IMR-90 (cell line): ENCODE results near the gene CMBL. TPM values are rescaled to one million over a fixed set of nuclear protein-coding genes. Genes with fewer than 3 reads are reported as not detected.

Experiments used
- ATAC-seq: fragments of 200-7000 bp; cut with Tn5 transposase; 2 replicates; pipeline ENCODE4 v1.9.1; 2020; ENCODE audit warnings: low read depth, mild to moderate bottlenecking, moderate library complexity
- BruUV-seq: library from RNA; stranded (reverse); fragments of 400-500 nt; replicated peaks from 2 replicates; lab custom pipeline; 2021; lab: Mats Ljungman, UMichigan
- CTCF ChIA-PET: fragments of 300-600 bp; formaldehyde crosslinking; extraction: SDS; loops from one replicate; lab custom pipeline; 2021; ENCODE audit warnings: antibody characterized with exemption; lab: Yijun Ruan, JAX
- POLR2A ChIA-PET: fragments of 300-600 bp; sonication (Branson Sonifier 250); formaldehyde crosslinking; loops from one replicate; lab custom pipeline; 2022; ENCODE audit warnings: antibody characterized with exemption; ENCODE audit not compliant: unreplicated experiment; lab: Charles Lee
- DNase-seq: peaks from one replicate; pipeline ENCODE4 v3.0.0; 2013
- H2AFZ ChIP-seq: replicated peaks from 2 replicates; pipeline ENCODE3; 2013; ENCODE audit warnings: low read length, mild to moderate bottlenecking; ENCODE audit not compliant: poor library complexity
- H2AK5ac ChIP-seq: 2 replicates; pipeline ENCODE4 v1.6.1; 2013; ENCODE audit warnings: low read depth, low read length, inconsistent platforms
- H2AK9ac ChIP-seq: replicated peaks from 2 replicates; pipeline ENCODE3; 2013; ENCODE audit warnings: mild to moderate bottlenecking, low read depth, low read length, moderate library complexity; ENCODE audit not compliant: poor library complexity
- H2BK120ac ChIP-seq: 2 replicates; pipeline ENCODE4 v1.6.1; 2013; ENCODE audit warnings: low read depth, low read length, inconsistent platforms
- H2BK15ac ChIP-seq: 3 replicates; pipeline ENCODE4 v1.6.1; 2013; ENCODE audit warnings: low read depth, low read length, inconsistent platforms
- H2BK20ac ChIP-seq: 2 replicates; pipeline ENCODE4 v1.6.1; 2013; ENCODE audit warnings: low read depth, mild to moderate bottlenecking, inconsistent platforms, low read length, moderate library complexity
- H2BK5ac ChIP-seq: 2 replicates; pipeline ENCODE4 v1.6.1; 2013; ENCODE audit warnings: mild to moderate bottlenecking, low read depth, low read length, inconsistent platforms; ENCODE audit not compliant: poor library complexity, severe bottlenecking
- H3K14ac ChIP-seq: replicated peaks from 2 replicates; pipeline ENCODE4 v1.6.1; 2013; ENCODE audit warnings: low read depth, low read length, inconsistent platforms
- H3K18ac ChIP-seq: 2 replicates; pipeline ENCODE4 v1.6.1; 2013; ENCODE audit warnings: low read depth, low read length, control low read depth
- H3K23ac ChIP-seq: 2 replicates; pipeline ENCODE4 v1.6.1; 2013; ENCODE audit warnings: low read depth, low read length, inconsistent platforms
- H3K27ac ChIP-seq: 2 replicates; pipeline ENCODE4 v1.5.1; 2013; ENCODE audit warnings: mild to moderate bottlenecking, control low read depth, low read length; ENCODE audit not compliant: insufficient read depth
- H3K27me3 ChIP-seq: 2 replicates; pipeline ENCODE4 v1.6.1; 2013; ENCODE audit warnings: low read length; ENCODE audit not compliant: control insufficient read depth, insufficient read depth
- H3K36me3 ChIP-seq: 2 replicates; pipeline ENCODE4 v1.6.1; 2013; ENCODE audit warnings: low read length, mixed read lengths; ENCODE audit not compliant: control insufficient read depth, insufficient read depth
- H3K4ac ChIP-seq: 2 replicates; pipeline ENCODE4 v1.6.1; 2013; ENCODE audit warnings: low read depth, low read length, inconsistent platforms
- H3K4me1 ChIP-seq: 2 replicates; pipeline ENCODE4 v1.6.1; 2013; ENCODE audit warnings: low read length, mixed read lengths; ENCODE audit not compliant: control insufficient read depth, insufficient read depth
- H3K4me2 ChIP-seq: 2 replicates; pipeline ENCODE4 v1.6.1; 2013; ENCODE audit warnings: low read depth, mild to moderate bottlenecking, control low read depth, low read length, moderate library complexity
- H3K4me3 ChIP-seq: 2 replicates; pipeline ENCODE4 v1.5.1; 2013; ENCODE audit warnings: low read depth, mild to moderate bottlenecking, control low read depth, low read length, moderate library complexity; ENCODE audit not compliant: insufficient read depth
- H3K56ac ChIP-seq: 2 replicates; pipeline ENCODE4 v1.6.1; 2013; ENCODE audit warnings: low read length, inconsistent platforms; ENCODE audit not compliant: insufficient read depth; ENCODE audit errors: extremely low read depth
- H3K79me1 ChIP-seq, 2 experiments: 2 replicates each; pipeline ENCODE4 v1.6.1; 2013; ENCODE audit warnings: low read length in 2 of 2, inconsistent platforms in 1 of 2, low read depth in 1 of 2
- H3K9ac ChIP-seq: 2 replicates; pipeline ENCODE4 v1.6.1; 2013; ENCODE audit warnings: low read depth, low read length, control low read depth
- H3K9me1 ChIP-seq: 2 replicates; pipeline ENCODE4 v1.6.1; 2013; ENCODE audit warnings: low read length, inconsistent platforms; ENCODE audit not compliant: insufficient read depth
- H3K9me3 ChIP-seq: 2 replicates; pipeline ENCODE4 v1.6.1; 2013; ENCODE audit warnings: low read length; ENCODE audit not compliant: control insufficient read depth, insufficient read depth
- H4K20me1 ChIP-seq: 2 replicates; pipeline ENCODE4 v1.6.1; 2013; ENCODE audit warnings: low read length, inconsistent platforms; ENCODE audit not compliant: insufficient read depth
- H4K5ac ChIP-seq: 2 replicates; pipeline ENCODE4 v1.6.1; 2013; ENCODE audit warnings: mild to moderate bottlenecking, low read depth, low read length, control low read depth
- H4K8ac ChIP-seq, 2 experiments: 2 replicates each; pipeline ENCODE4 v1.6.1; 2013; ENCODE audit warnings: low read depth in 2 of 2, low read length in 2 of 2, control low read depth in 1 of 2, inconsistent platforms in 1 of 2
- H4K91ac ChIP-seq: 2 replicates; pipeline ENCODE4 v1.6.1; 2013; ENCODE audit warnings: low read depth, low read length, inconsistent platforms; ENCODE audit not compliant: insufficient read depth
- BHLHE40 ChIP-seq: fragments of 150-350 bp; IDR thresholded peaks from 2 replicates; pipeline ENCODE4 v1.6.1; 2016; ENCODE audit warnings: mild to moderate bottlenecking, low read depth, low read length
- CEBPB ChIP-seq: IDR thresholded peaks from 2 replicates; pipeline ENCODE4 v1.6.1; 2012; ENCODE audit warnings: low read depth, low read length, improper control_type of control experiment
- ELK1 ChIP-seq: fragments of 150-350 bp; IDR thresholded peaks from 2 replicates; pipeline ENCODE4 v1.6.1; 2016; ENCODE audit warnings: low read depth, mild to moderate bottlenecking, low read length, moderate library complexity, borderline replicate concordance
- FOS ChIP-seq: fragments of 150-350 bp; IDR thresholded peaks from 2 replicates; pipeline ENCODE4 v1.6.1; 2016; ENCODE audit warnings: low read depth, low read length
- MAFK ChIP-seq: IDR thresholded peaks from 2 replicates; pipeline ENCODE4 v1.6.1; 2012; ENCODE audit warnings: low read depth, low read length, improper control_type of control experiment
- MAZ ChIP-seq: IDR thresholded peaks from 2 replicates; pipeline ENCODE4 v1.6.1; 2012; ENCODE audit warnings: low read depth, mild to moderate bottlenecking, low read length, improper control_type of control experiment, moderate library complexity, borderline replicate concordance
- NFE2L2 ChIP-seq: fragments of 150-350 bp; IDR thresholded peaks from 2 replicates; pipeline ENCODE4 v1.6.1; 2016; ENCODE audit warnings: low read depth, mild to moderate bottlenecking, low read length
- POLR2A ChIP-seq: IDR thresholded peaks from 2 replicates; pipeline ENCODE4 v1.6.1; 2012; ENCODE audit warnings: mild to moderate bottlenecking, low read depth, low read length
- RAD21 ChIP-seq: IDR thresholded peaks from 2 replicates; pipeline ENCODE4 v1.6.1; 2012; ENCODE audit warnings: low read length, improper control_type of control experiment
- RCOR1 ChIP-seq: IDR thresholded peaks from 2 replicates; pipeline ENCODE4 v1.6.1; 2012; ENCODE audit warnings: mild to moderate bottlenecking, low read length, improper control_type of control experiment; ENCODE audit not compliant: insufficient replicate concordance
- RFX5 ChIP-seq: IDR thresholded peaks from 2 replicates; pipeline ENCODE4 v1.8.0; 2012; ENCODE audit warnings: low read depth, mild to moderate bottlenecking, low read length, moderate library complexity
- SMC3 ChIP-seq: fragments of 150-350 bp; IDR thresholded peaks from 2 replicates; pipeline ENCODE4 v1.6.1; 2016; ENCODE audit warnings: low read depth, mild to moderate bottlenecking, antibody characterized with exemption, low read length, moderate library complexity
- USF2 ChIP-seq: fragments of 150-350 bp; IDR thresholded peaks from 2 replicates; pipeline ENCODE4 v1.6.1; 2017; ENCODE audit warnings: mild to moderate bottlenecking, antibody characterized with exemption, low read length, low read depth
- WGBS, 2 experiments: methylation state at CpG; one replicate each; pipeline versions ENCODE4 v1.1.5 to v1.1.7; 2013; ENCODE audit warnings: missing lambda C conversion rate in 2 of 2; ENCODE audit not compliant: insufficient read length in 1 of 2; ENCODE audit errors: extremely low coverage in 2 of 2; 5-methylcytosine and 5-hydroxymethylcytosine counted together
- dilution Hi-C: fragments of 300-500 bp; cut with HindIII; formaldehyde crosslinking; loops from one replicate; pipeline ENCODE4 v1.14.3; 2018; ENCODE audit warnings: low sequenced_read_pairs; ENCODE audit not compliant: unreplicated experiment
- in situ Hi-C: fragments of 300-500 bp; cut with MboI; formaldehyde crosslinking; loops from 3 replicates; pipeline ENCODE4 v1.14.3; 2019; ENCODE audit warnings: low sequenced_read_pairs, inconsistent platforms, mixed read lengths
- intact Hi-C: fragments of 100-400 bp; cut with micrococcal nuclease; formaldehyde crosslinking; loops from 2 replicates; pipeline ENCODE4 v1.10.0; 2022
- polyA plus RNA-seq, 3 experiments: library from polyadenylated mRNA; depleted of rRNA; stranded (reverse); fragments of >200 nt; gene quantifications; 2 replicates each; pipeline ENCODE4 v1.2.3, GENCODE V29; 2012; ENCODE audit warnings: low replicate concordance in 1 of 3
- total RNA-seq: library from RNA; depleted of rRNA; stranded (reverse); fragments of >200 nt; gene quantifications from 2 replicates; pipeline ENCODE4 v1.2.3, GENCODE V29; 2012

Gene CMBL
- total and polyA plus RNA-seq, 2 of the 4 experiments (the other 2 are of a cell fraction) = 5.0 to 26.3 TPM

GRCh38 chr5:10289991-10290390 lies 17.7 kb downstream of the CMBL start:
- no peaks in the 10 kb centered on the region for H3K36me3 ChIP-seq
- H3K27ac ChIP-seq = no peak overlapping the region
- H3K23ac ChIP-seq = no peak overlapping the region
- dilution Hi-C loops = no loop called here
- DNase-seq (no peak), ATAC-seq (no peak)
- no peak overlapping the region for H4K91ac ChIP-seq
- no peak overlapping the region for H2AK9ac ChIP-seq
- 91% methylated on average over 8 of the region's 10 CpGs; no CpG with 5 or more reads in 1 of the 2 experiments for WGBS, 2 experiments
- no peak overlapping the region for H3K56ac ChIP-seq
- H2BK15ac ChIP-seq = no peak overlapping the region
- no peak overlapping the region for H4K5ac ChIP-seq
- H3K9me1 ChIP-seq = peaks cover 7% of the 10 kb centered on the region; the same call in 1 of the 2 replicates
- no peak overlapping the region for H3K9ac ChIP-seq
- CTCF ChIA-PET = interaction anchor here (1.1 to 1.2 kb wide), 2 partner anchors 36 to 136 kb away, joined by 4 to 6 read pairs; no protein-coding TSS in a partner anchor
- no peak overlapping the region for H3K14ac ChIP-seq
- no peak overlapping the region for H3K4ac ChIP-seq
- H3K4me3 ChIP-seq = no peak overlapping the region
- POLR2A ChIA-PET = no interaction called here
- H2BK20ac ChIP-seq = no peak overlapping the region
- H3K4me2 ChIP-seq = no peak overlapping the region
- intact Hi-C loops = loop anchor here (5.0 kb wide), 1 partner anchor 42 kb away; no protein-coding TSS in a partner anchor
- no peaks in the 10 kb centered on the region for H3K9me3 ChIP-seq
- BruUV-seq = no TSS peak
- H2AK5ac ChIP-seq = no peak overlapping the region
- H3K18ac ChIP-seq = no peak overlapping the region
- in situ Hi-C loops = loop anchor here (5.0 kb wide), 1 partner anchor 127 kb away; no protein-coding TSS in a partner anchor
- H3K4me1 ChIP-seq = no peaks in the 10 kb centered on the region; the same call in 1 of the 2 replicates
- H2AFZ ChIP-seq = no peak overlapping the region
- H4K20me1 ChIP-seq = no peaks in the 10 kb centered on the region
- no peak overlapping the region for H2BK120ac ChIP-seq
- TF ChIP-seq SMC3 = no peak
- no peak for TF ChIP-seq USF2
- TF ChIP-seq NFE2L2 = no peak
- TF ChIP-seq MAFK = no peak
- TF ChIP-seq RFX5 = no peak
- no peak for TF ChIP-seq CEBPB
- no peak for TF ChIP-seq MAZ
- no peak for TF ChIP-seq ELK1
- TF ChIP-seq RCOR1 = no peak
- TF ChIP-seq BHLHE40 = no peak
- TF ChIP-seq FOS = no peak
- TF ChIP-seq RAD21 = no peak
- TF ChIP-seq POLR2A = no peak
- H3K79me1 ChIP-seq = no peaks in the 10 kb centered on the region; a peak in 1 of 4 replicates
- H3K27me3 ChIP-seq = no peaks in the 10 kb centered on the region
- no peak overlapping the region for H4K8ac ChIP-seq
- no peak overlapping the region for H2BK5ac ChIP-seq
